Erythroblast (primary cell): ENCODE measurements around the gene AMOTL1.

ENCODE experiments used
- GATA1 ChIP-seq: IDR thresholded peaks from 2 replicates; pipeline ENCODE4 v1.6.1; 2011; ENCODE audit warnings: low read depth, mild to moderate bottlenecking, control low read depth, low read length, moderate library complexity
- POLR2A ChIP-seq: IDR thresholded peaks from 2 replicates; pipeline ENCODE4 v1.6.1; 2011; ENCODE audit warnings: mild to moderate bottlenecking, low read length

DNA sequence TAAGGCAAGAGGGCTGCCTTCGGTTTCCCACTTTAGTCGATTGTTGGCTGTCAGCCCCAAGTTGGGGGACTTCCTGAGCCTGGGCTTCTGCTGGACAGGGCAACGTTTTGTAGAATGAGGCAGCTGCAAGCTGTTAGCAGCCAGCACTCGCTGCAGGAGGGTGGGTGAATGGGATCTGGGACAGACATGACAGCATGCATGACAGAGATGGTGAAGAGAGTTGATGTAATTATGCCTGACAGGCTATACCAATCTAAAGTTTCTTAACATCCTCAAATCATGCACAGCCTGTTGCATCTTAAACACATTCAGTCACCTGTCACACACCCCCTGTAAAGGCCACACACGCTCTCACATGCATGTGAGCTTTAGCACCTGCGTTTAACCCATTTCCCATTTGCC is 156.0 kb downstream of the AMOTL1 start:
- TF ChIP-seq POLR2A (no peak), GATA1 (no peak)
